Nephron (organoid): ENCODE measurements around the gene TTC22.

Experiments used
- H3K27ac Mint-ChIP-seq, 3 experiments: 2 replicates each; pipeline ENCODE4 v1.8.0; 2020; ENCODE audit warnings: mixed read lengths in 3 of 3, mild to moderate bottlenecking in 2 of 3, moderate library complexity in 1 of 3
- H3K27me3 Mint-ChIP-seq: 2 replicates; pipeline ENCODE4 v1.8.0; 2021; ENCODE audit warnings: low read depth, mild to moderate bottlenecking, moderate library complexity, mixed read lengths
- H3K36me3 Mint-ChIP-seq: 2 replicates; pipeline ENCODE4 v1.8.0; 2020; ENCODE audit warnings: low read depth, mixed read lengths
- H3K4me1 Mint-ChIP-seq: 2 replicates; pipeline ENCODE4 v1.8.0; 2020; ENCODE audit warnings: mixed read lengths
- H3K4me3 Mint-ChIP-seq, 3 experiments: 2 replicates each; pipeline ENCODE4 v1.8.0; 2020; ENCODE audit warnings: mild to moderate bottlenecking in 3 of 3, mixed read lengths in 3 of 3, moderate library complexity in 2 of 3
- H3K9me3 Mint-ChIP-seq: 2 replicates; pipeline ENCODE4 v1.8.0; 2020; ENCODE audit warnings: mixed read lengths
- TF ChIP-seq, protein P1 (sequence below), 3 experiments: fragments of 200-600 bp; sonication (generic); IDR thresholded peaks; one replicate each; pipeline ENCODE4 v1.5.0; 2021; ENCODE audit warnings: antibody characterized with exemption in 3 of 3; ENCODE audit not compliant: unreplicated experiment in 3 of 3

Gene TTC22

GRCh38 chr1:54835970-54836369, 34.8 kb upstream of the TTC22 start:
- Mint-ChIP-seq H3K4me1 (no peaks in the 10 kb centered on the region), H3K27ac (no peak overlapping the region), H3K27me3 (peaks cover 21% of the 10 kb centered on the region), H3K36me3 (no peaks in the 10 kb centered on the region), H3K4me3 (no peak overlapping the region), H3K9me3 (peaks cover 8% of the 10 kb centered on the region)
- TF ChIP-seq, protein P1, sequence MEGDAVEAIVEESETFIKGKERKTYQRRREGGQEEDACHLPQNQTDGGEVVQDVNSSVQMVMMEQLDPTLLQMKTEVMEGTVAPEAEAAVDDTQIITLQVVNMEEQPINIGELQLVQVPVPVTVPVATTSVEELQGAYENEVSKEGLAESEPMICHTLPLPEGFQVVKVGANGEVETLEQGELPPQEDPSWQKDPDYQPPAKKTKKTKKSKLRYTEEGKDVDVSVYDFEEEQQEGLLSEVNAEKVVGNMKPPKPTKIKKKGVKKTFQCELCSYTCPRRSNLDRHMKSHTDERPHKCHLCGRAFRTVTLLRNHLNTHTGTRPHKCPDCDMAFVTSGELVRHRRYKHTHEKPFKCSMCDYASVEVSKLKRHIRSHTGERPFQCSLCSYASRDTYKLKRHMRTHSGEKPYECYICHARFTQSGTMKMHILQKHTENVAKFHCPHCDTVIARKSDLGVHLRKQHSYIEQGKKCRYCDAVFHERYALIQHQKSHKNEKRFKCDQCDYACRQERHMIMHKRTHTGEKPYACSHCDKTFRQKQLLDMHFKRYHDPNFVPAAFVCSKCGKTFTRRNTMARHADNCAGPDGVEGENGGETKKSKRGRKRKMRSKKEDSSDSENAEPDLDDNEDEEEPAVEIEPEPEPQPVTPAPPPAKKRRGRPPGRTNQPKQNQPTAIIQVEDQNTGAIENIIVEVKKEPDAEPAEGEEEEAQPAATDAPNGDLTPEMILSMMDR (IDR thresholded peaks at IDR 0.05; ENCODE audit: unreplicated experiment in 3 of 3): no peak

GRCh38 chr1:54835131-54835898, 34.2 kb upstream of the TTC22 start:
- TF ChIP-seq, protein P1 (IDR thresholded peaks at IDR 0.05; ENCODE audit: unreplicated experiment in 3 of 3): no peak
- Mint-ChIP-seq H3K27me3 (peaks cover 25% of the 10 kb centered on the region), H3K36me3 (no peaks in the 10 kb centered on the region), H3K4me3 (no peak overlapping the region), H3K9me3 (peaks cover 14% of the 10 kb centered on the region), H3K27ac (no peak overlapping the region), H3K4me1 (no peaks in the 10 kb centered on the region)

GRCh38 chr1:54834007-54834541, 33.0 kb upstream of the TTC22 start:
- H3K36me3 Mint-ChIP-seq: no peaks in the 10 kb centered on the region
- no peaks in the 10 kb centered on the region for H3K4me1 Mint-ChIP-seq
- H3K27ac Mint-ChIP-seq: no peak overlapping the region
- TF ChIP-seq, protein P1 (IDR thresholded peaks at IDR 0.05; ENCODE audit: unreplicated experiment in 3 of 3): no peak
- peaks cover 25% of the 10 kb centered on the region for H3K27me3 Mint-ChIP-seq
- peaks cover 17% of the 10 kb centered on the region for H3K9me3 Mint-ChIP-seq
- no peak overlapping the region for H3K4me3 Mint-ChIP-seq

DNA sequence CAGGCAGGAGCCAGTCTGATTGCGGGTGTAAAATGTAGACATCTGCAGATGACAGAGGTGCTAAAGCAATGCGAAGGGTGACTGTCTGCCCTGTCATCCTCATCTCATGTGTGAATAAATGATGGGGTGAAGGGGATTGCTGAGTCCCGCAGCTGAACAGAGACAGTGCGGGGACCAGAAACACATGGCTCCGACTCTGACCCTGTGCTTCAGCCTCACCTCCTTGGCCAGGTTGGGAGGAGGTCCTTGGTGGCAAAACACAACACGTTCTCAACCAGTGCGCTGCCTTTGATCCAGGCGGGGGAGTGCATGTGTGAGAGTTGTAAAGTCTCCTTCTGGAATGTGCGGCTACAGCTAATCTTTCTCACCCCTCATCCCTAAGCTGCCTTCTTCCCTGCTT, 32.0 kb upstream of the TTC22 start:
- Mint-ChIP-seq H3K36me3 (no peaks in the 10 kb centered on the region), H3K27ac (no peak overlapping the region), H3K27me3 (peaks cover 25% of the 10 kb centered on the region), H3K4me3 (no peak overlapping the region), H3K9me3 (peaks cover 20% of the 10 kb centered on the region), H3K4me1 (no peaks in the 10 kb centered on the region)
- TF ChIP-seq, protein P1 (IDR thresholded peaks at IDR 0.05; ENCODE audit: unreplicated experiment in 3 of 3): no peak

DNA sequence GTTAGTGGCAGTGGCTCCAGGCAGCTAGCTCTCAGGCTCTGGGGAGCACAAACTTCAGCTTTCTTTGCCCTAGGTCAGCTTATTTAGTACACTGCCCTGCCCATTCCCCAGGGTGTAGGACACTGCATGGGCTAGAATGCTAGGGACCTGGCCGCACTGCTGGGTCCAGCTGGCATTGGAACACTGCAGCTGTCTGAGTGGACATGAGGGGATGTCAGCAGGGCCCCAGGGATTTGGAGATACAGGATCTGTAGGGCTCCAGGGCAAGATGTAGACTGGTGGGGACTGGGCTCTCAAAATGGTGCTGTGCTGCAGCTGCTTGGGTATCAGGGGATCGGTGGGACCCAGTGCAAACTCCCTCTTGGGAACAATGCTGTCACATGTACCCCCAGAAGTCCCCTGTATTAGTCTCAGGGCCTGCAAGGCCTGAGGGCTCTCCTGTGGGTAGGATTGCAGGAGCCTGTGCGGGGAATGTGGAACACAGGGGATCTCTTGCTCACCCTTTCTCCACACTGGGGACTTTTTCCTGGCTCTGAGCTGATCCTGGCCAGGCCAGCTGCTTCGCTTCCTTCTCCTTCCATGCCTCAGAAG, 25.2 kb upstream of the TTC22 start:
- Mint-ChIP-seq H3K4me1 (no peaks in the 10 kb centered on the region), H3K36me3 (peaks cover 5% of the 10 kb centered on the region), H3K9me3 (peaks cover 49% of the 10 kb centered on the region), H3K4me3 (no peak overlapping the region), H3K27ac (no peak overlapping the region), H3K27me3 (peaks cover 12% of the 10 kb centered on the region)
- TF ChIP-seq, protein P1 (IDR thresholded peaks at IDR 0.05; ENCODE audit: unreplicated experiment in 3 of 3): no peak
